GM23338 (cell line): ENCODE results near the gene NWD2. TPM values are rescaled to one million over a fixed set of nuclear protein-coding genes. Genes with fewer than 3 reads are reported as not detected.

Source experiments
- ATAC-seq: fragments of 200-7000 bp; cut with Tn5 transposase; 3 replicates; pipeline ENCODE4 v1.9.1; 2020
- DNase-seq: peaks from one replicate; pipeline ENCODE4 v3.0.0-alpha.2; 2015; ENCODE audit warnings: low spot score
- H2AFZ ChIP-seq: fragments of 200-600 bp; sonication (generic); 2 replicates; pipeline ENCODE4 v1.8.0; 2016; ENCODE audit warnings: antibody characterized with exemption, mild to moderate bottlenecking, moderate library complexity
- H3F3A ChIP-seq: fragments of 200-600 bp; sonication (generic); replicated peaks from 2 replicates; pipeline ENCODE4 v1.8.0; 2017; ENCODE audit warnings: antibody characterized with exemption, mixed run types, low read depth
- H3K27ac ChIP-seq: fragments of 200-600 bp; sonication (generic); 2 replicates; pipeline ENCODE4 v1.6.1; 2016; ENCODE audit warnings: low read depth
- H3K27me3 ChIP-seq: fragments of 200-600 bp; sonication (generic); 2 replicates; pipeline ENCODE4 v1.8.0; 2016; ENCODE audit warnings: mild to moderate bottlenecking, mixed run types, moderate library complexity; ENCODE audit not compliant: insufficient read depth
- H3K36me3 ChIP-seq: fragments of 200-600 bp; sonication (generic); 2 replicates; pipeline ENCODE4 v1.8.0; 2016; ENCODE audit warnings: mild to moderate bottlenecking; ENCODE audit not compliant: insufficient read depth
- H3K4me1 ChIP-seq: fragments of 200-600 bp; sonication (generic); 2 replicates; pipeline ENCODE4 v1.8.0; 2016; ENCODE audit warnings: mild to moderate bottlenecking, moderate library complexity; ENCODE audit not compliant: insufficient read depth
- H3K4me2 ChIP-seq: fragments of 200-600 bp; sonication (generic); 2 replicates; pipeline ENCODE4 v1.7.1; 2017; ENCODE audit warnings: mixed run types
- H3K4me3 ChIP-seq: fragments of 200-600 bp; sonication (generic); 2 replicates; pipeline ENCODE4 v1.6.1; 2016; ENCODE audit warnings: mixed run types
- H3K79me2 ChIP-seq: fragments of 200-600 bp; sonication (generic); replicated peaks from 2 replicates; pipeline ENCODE4 v1.8.0; 2017; ENCODE audit warnings: mild to moderate bottlenecking; ENCODE audit not compliant: insufficient read depth
- H3K9me2 ChIP-seq: fragments of 200-600 bp; sonication (generic); 2 replicates; pipeline ENCODE4 v1.8.0; 2017; ENCODE audit not compliant: insufficient read depth
- H4K20me1 ChIP-seq: fragments of 200-600 bp; sonication (generic); replicated peaks from 2 replicates; pipeline ENCODE4 v1.8.0; 2017; ENCODE audit warnings: mild to moderate bottlenecking; ENCODE audit not compliant: insufficient read depth
- H3K27ac Mint-ChIP-seq: 2 replicates; pipeline ENCODE4 v1.8.0; 2020; ENCODE audit warnings: inconsistent platforms, mild to moderate bottlenecking, moderate library complexity, mixed read lengths
- H3K27me3 Mint-ChIP-seq: 3 replicates; pipeline ENCODE4 v1.8.0; 2022; ENCODE audit warnings: low read depth, mild to moderate bottlenecking, moderate library complexity, mixed read lengths, inconsistent platforms; ENCODE audit not compliant: insufficient read depth, poor library complexity
- H3K36me3 Mint-ChIP-seq: 3 replicates; pipeline ENCODE4 v1.8.0; 2021; ENCODE audit warnings: low read depth, mild to moderate bottlenecking, inconsistent platforms, moderate library complexity, mixed read lengths
- H3K4me1 Mint-ChIP-seq: 3 replicates; pipeline ENCODE4 v1.8.0; 2020; ENCODE audit warnings: mild to moderate bottlenecking, inconsistent platforms, mixed read lengths
- H3K4me3 Mint-ChIP-seq: 3 replicates; pipeline ENCODE4 v1.8.0; 2021; ENCODE audit warnings: moderate library complexity, mild to moderate bottlenecking, inconsistent platforms, mixed read lengths
- H3K9me3 Mint-ChIP-seq: 3 replicates; pipeline ENCODE4 v1.8.0; 2020; ENCODE audit warnings: moderate library complexity, mild to moderate bottlenecking, inconsistent platforms, mixed read lengths
- CREB1 ChIP-seq: fragments of 250-450 bp; sonication (Bioruptor Pico); IDR thresholded peaks from 2 replicates; pipeline ENCODE4 v1.5.0; 2020; ENCODE audit warnings: low read depth, mild to moderate bottlenecking, moderate library complexity
- CTCF ChIP-seq, 2 experiments: fragments of 200-600 bp in 1 of 2; sonication (generic) in 1 of 2; conservative IDR thresholded peaks; 2 replicates each; pipeline versions ENCODE4 v1.5.1 to v1.6.1; 2016 to 2017; ENCODE audit warnings: antibody characterized with exemption in 2 of 2, low read depth in 2 of 2, mild to moderate bottlenecking in 2 of 2, moderate library complexity in 1 of 2
- ETS1 ChIP-seq: IDR thresholded peaks from 2 replicates; pipeline ENCODE4 v1.6.1; 2016; ENCODE audit warnings: antibody characterized with exemption
- EZH2 ChIP-seq: fragments of 200-600 bp; sonication (generic); IDR thresholded peaks from one replicate; pipeline ENCODE4 v1.8.0; 2017; ENCODE audit warnings: antibody characterized with exemption, mild to moderate bottlenecking, low read depth; ENCODE audit not compliant: unreplicated experiment
- EZH2phosphoT487 ChIP-seq: fragments of 200-600 bp; sonication (generic); IDR thresholded peaks from one replicate; pipeline ENCODE4 v1.8.1; 2018; ENCODE audit warnings: antibody characterized with exemption; ENCODE audit not compliant: unreplicated experiment
- JUNB ChIP-seq: IDR thresholded peaks from one replicate; pipeline ENCODE4 v1.6.1; 2016; ENCODE audit warnings: antibody characterized with exemption; ENCODE audit not compliant: unreplicated experiment
- NANOG ChIP-seq: IDR thresholded peaks from 2 replicates; pipeline ENCODE4 v1.6.1; 2016; ENCODE audit warnings: antibody characterized with exemption, borderline replicate concordance
- POLR2AphosphoS5 ChIP-seq: IDR thresholded peaks from 2 replicates; pipeline ENCODE4 v1.6.1; 2016; ENCODE audit warnings: antibody characterized with exemption, low read depth
- STAT1 ChIP-seq: IDR thresholded peaks from one replicate; pipeline ENCODE4 v1.6.1; 2016; ENCODE audit warnings: antibody characterized with exemption; ENCODE audit not compliant: unreplicated experiment
- ZNF114 ChIP-seq: fragments of 250-450 bp; sonication (Bioruptor Pico); IDR thresholded peaks from 2 replicates; pipeline ENCODE4 v1.5.0; 2020; ENCODE audit warnings: mild to moderate bottlenecking, moderate library complexity
- ZNF331 ChIP-seq: fragments of 250-450 bp; sonication (Bioruptor Pico); IDR thresholded peaks from 2 replicates; pipeline ENCODE4 v1.5.0; 2020; ENCODE audit warnings: low read depth, mild to moderate bottlenecking, moderate library complexity
- polyA plus RNA-seq: library from polyadenylated mRNA; unstranded; fragments of >200 nt; fragmentation: Nextera tagmentation; extraction: Ambion mirVana; gene quantifications from 2 replicates; pipeline ENCODE4 v1.2.1, GENCODE V29; 2016
- total RNA-seq: library from RNA; depleted of rRNA; stranded (reverse); fragments of >200 nt; shearing (Covaris generic); gene quantifications from 2 replicates; pipeline ENCODE4 v1.2.3, GENCODE V29; 2014
- TF ChIP-seq, protein P1 (sequence below): IDR thresholded peaks from one replicate; pipeline ENCODE4 v1.6.1; 2018; ENCODE audit warnings: antibody characterized with exemption; ENCODE audit not compliant: unreplicated experiment
- TF ChIP-seq, protein P2 (sequence below): fragments of 250-450 bp; sonication (Bioruptor Pico); IDR thresholded peaks from 2 replicates; pipeline ENCODE4 v1.5.0; 2020; ENCODE audit warnings: mild to moderate bottlenecking, moderate library complexity

NWD2 gene
- total and polyA plus RNA-seq, 2 experiments from 2014 or later = 0.07 TPM; not detected in 1

GRCh38 chr4:37469286-37469685 is 224.7 kb downstream of the NWD2 start:
- TF ChIP-seq CTCF (conservative IDR thresholded peaks at IDR 0.05; ENCODE audit: low read depth in 2 of 2) (no peak), JUNB (no peak), POLR2AphosphoS5 (no peak), CREB1 (no peak), ZNF114 (CRISPR knock-in tag) (no peak), ETS1 (no peak), EZH2phosphoT487 (no peak), NANOG (no peak), ZNF331 (CRISPR knock-in tag) (no peak), EZH2 (no peak), STAT1 (no peak)
- TF ChIP-seq, protein P1, sequence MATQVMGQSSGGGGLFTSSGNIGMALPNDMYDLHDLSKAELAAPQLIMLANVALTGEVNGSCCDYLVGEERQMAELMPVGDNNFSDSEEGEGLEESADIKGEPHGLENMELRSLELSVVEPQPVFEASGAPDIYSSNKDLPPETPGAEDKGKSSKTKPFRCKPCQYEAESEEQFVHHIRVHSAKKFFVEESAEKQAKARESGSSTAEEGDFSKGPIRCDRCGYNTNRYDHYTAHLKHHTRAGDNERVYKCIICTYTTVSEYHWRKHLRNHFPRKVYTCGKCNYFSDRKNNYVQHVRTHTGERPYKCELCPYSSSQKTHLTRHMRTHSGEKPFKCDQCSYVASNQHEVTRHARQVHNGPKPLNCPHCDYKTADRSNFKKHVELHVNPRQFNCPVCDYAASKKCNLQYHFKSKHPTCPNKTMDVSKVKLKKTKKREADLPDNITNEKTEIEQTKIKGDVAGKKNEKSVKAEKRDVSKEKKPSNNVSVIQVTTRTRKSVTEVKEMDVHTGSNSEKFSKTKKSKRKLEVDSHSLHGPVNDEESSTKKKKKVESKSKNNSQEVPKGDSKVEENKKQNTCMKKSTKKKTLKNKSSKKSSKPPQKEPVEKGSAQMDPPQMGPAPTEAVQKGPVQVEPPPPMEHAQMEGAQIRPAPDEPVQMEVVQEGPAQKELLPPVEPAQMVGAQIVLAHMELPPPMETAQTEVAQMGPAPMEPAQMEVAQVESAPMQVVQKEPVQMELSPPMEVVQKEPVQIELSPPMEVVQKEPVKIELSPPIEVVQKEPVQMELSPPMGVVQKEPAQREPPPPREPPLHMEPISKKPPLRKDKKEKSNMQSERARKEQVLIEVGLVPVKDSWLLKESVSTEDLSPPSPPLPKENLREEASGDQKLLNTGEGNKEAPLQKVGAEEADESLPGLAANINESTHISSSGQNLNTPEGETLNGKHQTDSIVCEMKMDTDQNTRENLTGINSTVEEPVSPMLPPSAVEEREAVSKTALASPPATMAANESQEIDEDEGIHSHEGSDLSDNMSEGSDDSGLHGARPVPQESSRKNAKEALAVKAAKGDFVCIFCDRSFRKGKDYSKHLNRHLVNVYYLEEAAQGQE = no peak
- TF ChIP-seq, protein P2, sequence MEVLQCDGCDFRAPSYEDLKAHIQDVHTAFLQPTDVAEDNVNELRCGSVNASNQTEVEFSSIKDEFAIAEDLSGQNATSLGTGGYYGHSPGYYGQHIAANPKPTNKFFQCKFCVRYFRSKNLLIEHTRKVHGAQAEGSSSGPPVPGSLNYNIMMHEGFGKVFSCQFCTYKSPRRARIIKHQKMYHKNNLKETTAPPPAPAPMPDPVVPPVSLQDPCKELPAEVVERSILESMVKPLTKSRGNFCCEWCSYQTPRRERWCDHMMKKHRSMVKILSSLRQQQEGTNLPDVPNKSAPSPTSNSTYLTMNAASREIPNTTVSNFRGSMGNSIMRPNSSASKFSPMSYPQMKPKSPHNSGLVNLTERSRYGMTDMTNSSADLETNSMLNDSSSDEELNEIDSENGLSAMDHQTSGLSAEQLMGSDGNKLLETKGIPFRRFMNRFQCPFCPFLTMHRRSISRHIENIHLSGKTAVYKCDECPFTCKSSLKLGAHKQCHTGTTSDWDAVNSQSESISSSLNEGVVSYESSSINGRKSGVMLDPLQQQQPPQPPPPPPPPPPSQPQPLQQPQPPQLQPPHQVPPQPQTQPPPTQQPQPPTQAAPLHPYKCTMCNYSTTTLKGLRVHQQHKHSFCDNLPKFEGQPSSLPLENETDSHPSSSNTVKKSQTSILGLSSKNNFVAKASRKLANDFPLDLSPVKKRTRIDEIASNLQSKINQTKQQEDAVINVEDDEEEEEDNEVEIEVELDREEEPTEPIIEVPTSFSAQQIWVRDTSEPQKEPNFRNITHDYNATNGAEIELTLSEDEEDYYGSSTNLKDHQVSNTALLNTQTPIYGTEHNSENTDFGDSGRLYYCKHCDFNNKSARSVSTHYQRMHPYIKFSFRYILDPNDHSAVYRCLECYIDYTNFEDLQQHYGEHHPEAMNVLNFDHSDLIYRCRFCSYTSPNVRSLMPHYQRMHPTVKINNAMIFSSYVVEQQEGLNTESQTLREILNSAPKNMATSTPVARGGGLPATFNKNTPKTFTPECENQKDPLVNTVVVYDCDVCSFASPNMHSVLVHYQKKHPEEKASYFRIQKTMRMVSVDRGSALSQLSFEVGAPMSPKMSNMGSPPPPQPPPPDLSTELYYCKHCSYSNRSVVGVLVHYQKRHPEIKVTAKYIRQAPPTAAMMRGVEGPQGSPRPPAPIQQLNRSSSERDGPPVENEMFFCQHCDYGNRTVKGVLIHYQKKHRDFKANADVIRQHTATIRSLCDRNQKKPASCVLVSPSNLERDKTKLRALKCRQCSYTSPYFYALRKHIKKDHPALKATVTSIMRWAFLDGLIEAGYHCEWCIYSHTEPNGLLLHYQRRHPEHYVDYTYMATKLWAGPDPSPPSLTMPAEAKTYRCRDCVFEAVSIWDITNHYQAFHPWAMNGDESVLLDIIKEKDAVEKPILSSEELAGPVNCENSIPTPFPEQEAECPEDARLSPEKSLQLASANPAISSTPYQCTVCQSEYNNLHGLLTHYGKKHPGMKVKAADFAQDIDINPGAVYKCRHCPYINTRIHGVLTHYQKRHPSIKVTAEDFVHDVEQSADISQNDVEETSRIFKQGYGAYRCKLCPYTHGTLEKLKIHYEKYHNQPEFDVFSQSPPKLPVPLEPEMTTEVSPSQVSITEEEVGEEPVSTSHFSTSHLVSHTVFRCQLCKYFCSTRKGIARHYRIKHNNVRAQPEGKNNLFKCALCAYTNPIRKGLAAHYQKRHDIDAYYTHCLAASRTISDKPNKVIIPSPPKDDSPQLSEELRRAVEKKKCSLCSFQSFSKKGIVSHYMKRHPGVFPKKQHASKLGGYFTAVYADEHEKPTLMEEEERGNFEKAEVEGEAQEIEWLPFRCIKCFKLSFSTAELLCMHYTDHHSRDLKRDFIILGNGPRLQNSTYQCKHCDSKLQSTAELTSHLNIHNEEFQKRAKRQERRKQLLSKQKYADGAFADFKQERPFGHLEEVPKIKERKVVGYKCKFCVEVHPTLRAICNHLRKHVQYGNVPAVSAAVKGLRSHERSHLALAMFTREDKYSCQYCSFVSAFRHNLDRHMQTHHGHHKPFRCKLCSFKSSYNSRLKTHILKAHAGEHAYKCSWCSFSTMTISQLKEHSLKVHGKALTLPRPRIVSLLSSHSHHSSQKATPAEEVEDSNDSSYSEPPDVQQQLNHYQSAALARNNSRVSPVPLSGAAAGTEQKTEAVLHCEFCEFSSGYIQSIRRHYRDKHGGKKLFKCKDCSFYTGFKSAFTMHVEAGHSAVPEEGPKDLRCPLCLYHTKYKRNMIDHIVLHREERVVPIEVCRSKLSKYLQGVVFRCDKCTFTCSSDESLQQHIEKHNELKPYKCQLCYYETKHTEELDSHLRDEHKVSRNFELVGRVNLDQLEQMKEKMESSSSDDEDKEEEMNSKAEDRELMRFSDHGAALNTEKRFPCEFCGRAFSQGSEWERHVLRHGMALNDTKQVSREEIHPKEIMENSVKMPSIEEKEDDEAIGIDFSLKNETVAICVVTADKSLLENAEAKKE (CRISPR knock-in tag) = no peak
- Histone ChIP-seq H3K27ac (no peak overlapping the region), H2AFZ (no peak overlapping the region), H3K4me2 (no peak overlapping the region), H3K79me2 (no peaks in the 10 kb centered on the region), H3K4me3 (no peak overlapping the region), H3K27me3 (no peaks in the 10 kb centered on the region), H3K9me2 (peaks cover 4% of the 10 kb centered on the region), H3K4me1 (no peaks in the 10 kb centered on the region), H3K36me3 (no peaks in the 10 kb centered on the region), H3F3A (no peaks in the 10 kb centered on the region), H4K20me1 (no peaks in the 10 kb centered on the region)
- H3K27me3 Mint-ChIP-seq = no peaks in the 10 kb centered on the region
- H3K36me3 Mint-ChIP-seq = no peaks in the 10 kb centered on the region
- ATAC-seq (no peak), DNase-seq (no peak)
- H3K4me3 Mint-ChIP-seq = no peak overlapping the region
- no peak overlapping the region for H3K27ac Mint-ChIP-seq
- no peaks in the 10 kb centered on the region for H3K9me3 Mint-ChIP-seq
- H3K4me1 Mint-ChIP-seq = peaks cover 4% of the 10 kb centered on the region; the same call in 2 of the 3 replicates
